Liver (tissue), 9 donors: ENCODE measurements around the gene BGN. TPM values are rescaled to one million over a fixed set of nuclear protein-coding genes. Genes with fewer than 3 reads are reported as not detected.

Source experiments
- DNase-seq: peaks from one replicate; pipeline ENCODE4 v3.0.0-alpha.2; 2017; ENCODE audit warnings: low spot score
- H3K27ac ChIP-seq, 2 donors: one replicate each; pipeline ENCODE4 v1.7.0; 2013; ENCODE audit warnings: inconsistent platforms in 2 of 2, low read length in 2 of 2, control low read depth in 1 of 2, low read depth in 1 of 2, mild to moderate bottlenecking in 1 of 2
- H3K27me3 ChIP-seq, 4 donors: one replicate each; pipeline versions ENCODE4 v1.6.1 to v1.7.0; 2013; ENCODE audit warnings: low read length in 3 of 4, inconsistent platforms in 1 of 4, mild to moderate bottlenecking in 1 of 4, moderate library complexity in 1 of 4; ENCODE audit not compliant: control insufficient read depth in 4 of 4, insufficient read depth in 4 of 4
- H3K36me3 ChIP-seq, 4 donors: one replicate each; pipeline versions ENCODE4 v1.6.1 to v1.7.0; 2013; ENCODE audit warnings: low read length in 3 of 4, mild to moderate bottlenecking in 3 of 4, low read depth in 1 of 4, moderate library complexity in 1 of 4; ENCODE audit not compliant: control insufficient read depth in 4 of 4, insufficient read depth in 3 of 4
- H3K4me1 ChIP-seq, 4 donors: one replicate each; pipeline versions ENCODE4 v1.6.1 to v1.7.0; 2013; ENCODE audit warnings: low read length in 3 of 4, mild to moderate bottlenecking in 3 of 4, moderate library complexity in 1 of 4; ENCODE audit not compliant: control insufficient read depth in 4 of 4, insufficient read depth in 4 of 4
- H3K4me3 ChIP-seq, 3 donors: one replicate each; pipeline versions ENCODE4 v1.6.1 to v1.7.0; 2013; ENCODE audit warnings: low read length in 3 of 3, control low read depth in 1 of 3, low read depth in 1 of 3, mild to moderate bottlenecking in 1 of 3
- H3K9ac ChIP-seq, 2 donors: one replicate each; pipeline ENCODE4 v1.7.0; 2013; ENCODE audit warnings: low read length in 2 of 2, mild to moderate bottlenecking in 2 of 2, moderate library complexity in 2 of 2, control low read depth in 1 of 2, low read depth in 1 of 2
- H3K9me3 ChIP-seq, 4 donors: one replicate each; pipeline versions ENCODE4 v1.6.1 to v1.7.0; 2013; ENCODE audit warnings: low read length in 3 of 4; ENCODE audit not compliant: control insufficient read depth in 4 of 4
- ATF3 ChIP-seq: IDR thresholded peaks from 2 replicates; pipeline ENCODE4 v1.6.1; 2016; ENCODE audit warnings: antibody characterized with exemption
- CTCF ChIP-seq: fragments of 150-350 bp; IDR thresholded peaks from 2 replicates; pipeline ENCODE4 v1.5.1; 2017; ENCODE audit warnings: improper control_type of control experiment, low read depth, low read length; ENCODE audit not compliant: missing input control
- EGR1 ChIP-seq, 2 donors: IDR thresholded peaks; 2 replicates each; pipeline ENCODE4 v1.6.1; 2016 to 2018; ENCODE audit warnings: antibody characterized with exemption in 2 of 2, low read depth in 2 of 2
- FOXA1 ChIP-seq: IDR thresholded peaks from 2 replicates; pipeline ENCODE4 v1.6.1; 2016; ENCODE audit warnings: antibody characterized with exemption
- FOXA2 ChIP-seq: IDR thresholded peaks from 2 replicates; pipeline ENCODE4 v1.6.1; 2016; ENCODE audit warnings: antibody characterized with exemption
- HNF4A ChIP-seq, 2 donors: conservative IDR thresholded peaks; 2 replicates each; pipeline ENCODE4 v1.6.1; 2016; ENCODE audit warnings: antibody characterized with exemption in 2 of 2, mild to moderate bottlenecking in 2 of 2
- HNF4G ChIP-seq: IDR thresholded peaks from 2 replicates; pipeline ENCODE4 v1.6.1; 2016; ENCODE audit warnings: antibody characterized with exemption
- JUND ChIP-seq, 2 donors: IDR thresholded peaks; 2 replicates each; pipeline ENCODE4 v1.6.1; 2016; ENCODE audit warnings: antibody characterized with exemption in 2 of 2
- RAD21 ChIP-seq, 2 donors: IDR thresholded peaks; 2 replicates each; pipeline ENCODE4 v1.6.1; 2016; ENCODE audit warnings: antibody characterized with exemption in 2 of 2, mild to moderate bottlenecking in 2 of 2
- RXRA ChIP-seq, 2 donors: IDR thresholded peaks; 2 replicates each; pipeline ENCODE4 v1.6.1; 2017 to 2018; ENCODE audit warnings: antibody characterized with exemption in 2 of 2, mild to moderate bottlenecking in 1 of 2
- SP1 ChIP-seq: IDR thresholded peaks from 2 replicates; pipeline ENCODE4 v1.6.1; 2018; ENCODE audit warnings: antibody characterized with exemption, mild to moderate bottlenecking
- TAF1 ChIP-seq: conservative IDR thresholded peaks from 2 replicates; pipeline ENCODE4 v1.6.1; 2016; ENCODE audit warnings: antibody characterized with exemption, mild to moderate bottlenecking
- YY1 ChIP-seq: IDR thresholded peaks from 2 replicates; pipeline ENCODE4 v1.6.1; 2016; ENCODE audit warnings: antibody characterized with exemption, mild to moderate bottlenecking
- WGBS: extraction: QIAGEN DNeasy Blood & Tissue Kit; methylation state at CpG from one replicate; pipeline ENCODE4 v1.1.7; 2013; 5-methylcytosine and 5-hydroxymethylcytosine counted together
- polyA plus RNA-seq, 2 donors: library from polyadenylated mRNA; stranded (reverse) in 1 of 2; unstranded in 1 of 2; fragments of 200-250 nt in 1 of 2; fragments of >200 nt in 1 of 2; fragmentation: Nextera tagmentation in 1 of 2; extraction: Ambion mirVana in 1 of 2; gene quantifications; one replicate each; pipeline versions ENCODE4 v1.2.1 to v1.2.3, GENCODE V29; 2013 to 2015
- total RNA-seq, 2 donors: library from RNA; depleted of rRNA; stranded (reverse); fragments of >200 nt; gene quantifications; one replicate each; pipeline ENCODE4 v1.2.3, GENCODE V29; 2014
- TF ChIP-seq, protein P1 (sequence below): IDR thresholded peaks from 2 replicates; pipeline ENCODE4 v1.6.1; 2016; ENCODE audit warnings: antibody characterized with exemption
- TF ChIP-seq, protein P2 (sequence below): IDR thresholded peaks from 2 replicates; pipeline ENCODE4 v1.6.1; 2016; ENCODE audit warnings: antibody characterized with exemption, mild to moderate bottlenecking
- TF ChIP-seq, protein P3 (sequence below): IDR thresholded peaks from 2 replicates; pipeline ENCODE4 v1.6.1; 2016; ENCODE audit warnings: antibody characterized with exemption
- donor health status: healthy.
- donor health status: healthy.
- donor health status: healthy.
- donor health status: healthy.
- donor health status: healthy.

Gene BGN
- total and polyA plus RNA-seq, 4 donors = 11.7 to 131 (median 44.8) TPM

DNA sequence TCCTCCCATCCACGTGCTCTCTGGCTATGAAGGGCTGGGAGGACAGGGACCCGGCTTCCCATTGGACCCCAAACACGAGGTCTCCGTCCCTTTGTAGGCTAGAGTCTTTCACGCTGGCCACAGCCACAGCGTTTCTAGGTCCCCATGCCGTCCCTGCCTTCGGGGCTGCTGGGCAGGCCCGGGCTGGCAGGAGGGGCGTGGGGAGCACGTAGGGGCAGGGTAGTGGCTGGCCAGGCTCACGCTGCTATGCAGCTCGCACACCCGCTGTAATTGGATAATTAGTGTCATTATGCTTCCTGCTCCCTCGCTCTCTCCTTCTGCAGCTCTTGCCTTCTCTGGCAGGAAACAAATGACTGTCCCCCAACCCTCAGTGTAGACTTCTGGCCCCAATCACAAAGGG is 32.4 kb downstream of the BGN start:
- Histone ChIP-seq H3K9me3 (no peaks in the 10 kb centered on the region), H3K4me3 (no peak overlapping the region), H3K4me1 (no peaks in the 10 kb centered on the region), H3K9ac (no peak overlapping the region), H3K27ac (no peak overlapping the region), H3K27me3 (peaks cover 0 to 4% (median 0%) of the 10 kb centered on the region in 4 donors), H3K36me3 (no peaks in the 10 kb centered on the region)
- TF ChIP-seq FOXA1 = no peak
- TF ChIP-seq EGR1 (IDR thresholded peaks at IDR 0.05; ENCODE audit: low read depth in 2 of 2) = no peak
- TF ChIP-seq, protein P1, sequence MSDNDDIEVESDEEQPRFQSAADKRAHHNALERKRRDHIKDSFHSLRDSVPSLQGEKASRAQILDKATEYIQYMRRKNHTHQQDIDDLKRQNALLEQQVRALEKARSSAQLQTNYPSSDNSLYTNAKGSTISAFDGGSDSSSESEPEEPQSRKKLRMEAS = no peak
- TF ChIP-seq, protein P2, sequence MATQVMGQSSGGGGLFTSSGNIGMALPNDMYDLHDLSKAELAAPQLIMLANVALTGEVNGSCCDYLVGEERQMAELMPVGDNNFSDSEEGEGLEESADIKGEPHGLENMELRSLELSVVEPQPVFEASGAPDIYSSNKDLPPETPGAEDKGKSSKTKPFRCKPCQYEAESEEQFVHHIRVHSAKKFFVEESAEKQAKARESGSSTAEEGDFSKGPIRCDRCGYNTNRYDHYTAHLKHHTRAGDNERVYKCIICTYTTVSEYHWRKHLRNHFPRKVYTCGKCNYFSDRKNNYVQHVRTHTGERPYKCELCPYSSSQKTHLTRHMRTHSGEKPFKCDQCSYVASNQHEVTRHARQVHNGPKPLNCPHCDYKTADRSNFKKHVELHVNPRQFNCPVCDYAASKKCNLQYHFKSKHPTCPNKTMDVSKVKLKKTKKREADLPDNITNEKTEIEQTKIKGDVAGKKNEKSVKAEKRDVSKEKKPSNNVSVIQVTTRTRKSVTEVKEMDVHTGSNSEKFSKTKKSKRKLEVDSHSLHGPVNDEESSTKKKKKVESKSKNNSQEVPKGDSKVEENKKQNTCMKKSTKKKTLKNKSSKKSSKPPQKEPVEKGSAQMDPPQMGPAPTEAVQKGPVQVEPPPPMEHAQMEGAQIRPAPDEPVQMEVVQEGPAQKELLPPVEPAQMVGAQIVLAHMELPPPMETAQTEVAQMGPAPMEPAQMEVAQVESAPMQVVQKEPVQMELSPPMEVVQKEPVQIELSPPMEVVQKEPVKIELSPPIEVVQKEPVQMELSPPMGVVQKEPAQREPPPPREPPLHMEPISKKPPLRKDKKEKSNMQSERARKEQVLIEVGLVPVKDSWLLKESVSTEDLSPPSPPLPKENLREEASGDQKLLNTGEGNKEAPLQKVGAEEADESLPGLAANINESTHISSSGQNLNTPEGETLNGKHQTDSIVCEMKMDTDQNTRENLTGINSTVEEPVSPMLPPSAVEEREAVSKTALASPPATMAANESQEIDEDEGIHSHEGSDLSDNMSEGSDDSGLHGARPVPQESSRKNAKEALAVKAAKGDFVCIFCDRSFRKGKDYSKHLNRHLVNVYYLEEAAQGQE = no peak
- TF ChIP-seq TAF1 = no peak
- no peak for TF ChIP-seq HNF4G
- TF ChIP-seq JUND (IDR thresholded peaks at IDR 0.05) = no peak
- TF ChIP-seq YY1 = no peak
- no peak for TF ChIP-seq FOXA2
- TF ChIP-seq RXRA (IDR thresholded peaks at IDR 0.05) = no peak
- no peak for TF ChIP-seq SP1
- WGBS = 72% methylated on average over 15 of the region's 15 CpGs
- DNase-seq = no peak

DNA sequence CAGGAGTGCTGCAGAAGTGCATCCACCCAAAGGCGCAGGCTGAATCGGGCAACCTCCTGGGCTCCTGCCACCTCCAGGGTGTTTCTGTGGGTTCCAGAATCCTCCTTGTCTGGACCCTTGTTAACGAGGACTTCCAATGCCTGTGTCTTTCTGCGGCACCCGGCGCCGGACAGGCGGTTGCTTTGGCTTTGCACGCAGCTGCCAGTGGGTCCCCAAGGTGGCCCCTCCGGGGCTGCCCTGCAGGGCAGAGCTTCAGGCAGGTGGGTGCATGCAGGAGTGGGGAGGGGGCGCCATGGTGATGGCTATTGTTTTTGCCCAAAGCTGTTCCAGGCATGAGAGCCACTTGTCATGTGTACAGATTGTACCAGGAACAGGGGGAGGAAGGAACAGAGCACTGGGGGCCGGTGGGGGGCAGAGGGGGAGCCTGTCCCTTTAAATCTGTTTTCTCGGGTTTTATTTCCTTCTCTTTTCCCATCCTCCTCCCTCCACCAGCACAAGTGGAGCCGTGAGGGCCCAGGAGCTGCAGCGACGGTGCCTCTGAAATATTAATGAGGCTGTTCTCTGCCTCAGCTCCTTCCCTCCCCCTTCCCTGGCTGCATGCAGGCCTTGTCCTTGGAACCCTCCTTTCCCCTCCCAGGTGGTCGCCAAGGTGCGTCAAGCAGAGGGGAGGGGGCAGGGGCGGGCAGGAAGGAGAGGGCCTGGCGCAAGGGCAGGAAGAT is 35.8 kb downstream of the BGN start:
- H3K9ac ChIP-seq = no peak overlapping the region
- no peak for DNase-seq
- peaks cover 0 to 4% (median 0%) of the 10 kb centered on the region in 4 donors for H3K27me3 ChIP-seq
- WGBS = 80% methylated on average over 16 of the region's 20 CpGs
- no peaks in the 10 kb centered on the region for H3K36me3 ChIP-seq
- no peak overlapping the region for H3K27ac ChIP-seq
- no peak overlapping the region for H3K4me3 ChIP-seq
- TF ChIP-seq EGR1 (IDR thresholded peaks at IDR 0.05; ENCODE audit: low read depth in 2 of 2) (no peak), RAD21 (IDR thresholded peaks at IDR 0.05) (no peak), HNF4G (no peak), TAF1 (no peak), YY1 (no peak), SP1 (no peak), FOXA2 (no peak), CTCF (no peak), JUND (IDR thresholded peaks at IDR 0.05) (no peak), HNF4A (conservative IDR thresholded peaks at IDR 0.05) (no peak), FOXA1 (no peak), ATF3 (no peak)
- TF ChIP-seq, protein P3, sequence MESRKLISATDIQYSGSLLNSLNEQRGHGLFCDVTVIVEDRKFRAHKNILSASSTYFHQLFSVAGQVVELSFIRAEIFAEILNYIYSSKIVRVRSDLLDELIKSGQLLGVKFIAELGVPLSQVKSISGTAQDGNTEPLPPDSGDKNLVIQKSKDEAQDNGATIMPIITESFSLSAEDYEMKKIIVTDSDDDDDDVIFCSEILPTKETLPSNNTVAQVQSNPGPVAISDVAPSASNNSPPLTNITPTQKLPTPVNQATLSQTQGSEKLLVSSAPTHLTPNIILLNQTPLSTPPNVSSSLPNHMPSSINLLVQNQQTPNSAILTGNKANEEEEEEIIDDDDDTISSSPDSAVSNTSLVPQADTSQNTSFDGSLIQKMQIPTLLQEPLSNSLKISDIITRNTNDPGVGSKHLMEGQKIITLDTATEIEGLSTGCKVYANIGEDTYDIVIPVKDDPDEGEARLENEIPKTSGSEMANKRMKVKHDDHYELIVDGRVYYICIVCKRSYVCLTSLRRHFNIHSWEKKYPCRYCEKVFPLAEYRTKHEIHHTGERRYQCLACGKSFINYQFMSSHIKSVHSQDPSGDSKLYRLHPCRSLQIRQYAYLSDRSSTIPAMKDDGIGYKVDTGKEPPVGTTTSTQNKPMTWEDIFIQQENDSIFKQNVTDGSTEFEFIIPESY = no peak
- H3K4me1 ChIP-seq = no peaks in the 10 kb centered on the region
- H3K9me3 ChIP-seq = no peaks in the 10 kb centered on the region
